Left ventricle myocardium inferior (tissue), 1 donor: ENCODE measurements around the gene CEP350. TPM values are rescaled to one million over a fixed set of nuclear protein-coding genes. Genes with fewer than 3 reads are reported as not detected.

Experiments
- DNase-seq: peaks from one replicate; pipeline ENCODE4 v3.0.0-alpha.2; 2020
- H3K27ac ChIP-seq: fragments of 200-600 bp; replicated peaks from 2 replicates; pipeline ENCODE4 v1.8.0; 2021
- H3K27me3 ChIP-seq: fragments of 200-600 bp; 2 replicates; pipeline ENCODE4 v1.8.0; 2021; ENCODE audit warnings: low read depth
- H3K36me3 ChIP-seq: fragments of 200-600 bp; 2 replicates; pipeline ENCODE4 v1.8.0; 2021
- H3K4me1 ChIP-seq: fragments of 200-600 bp; 2 replicates; pipeline ENCODE4 v1.8.0; 2021
- H3K4me3 ChIP-seq: fragments of 200-600 bp; 2 replicates; pipeline ENCODE4 v1.8.0; 2021; ENCODE audit warnings: mild to moderate bottlenecking, moderate library complexity
- H3K9me3 ChIP-seq: fragments of 200-600 bp; replicated peaks from 2 replicates; pipeline ENCODE4 v1.8.0; 2021
- intact Hi-C: fragments of 100-400 bp; cut with micrococcal nuclease; formaldehyde crosslinking; loops from one replicate; pipeline ENCODE4 v1.11.0; 2022
- total RNA-seq: library from RNA; stranded (reverse); fragmentation: NEBNext Ultra II Directional; extraction: Animal tissue kit (Norgen Biotek cat#: 25700); gene quantifications from one replicate; pipeline ENCODE4 v1.2.1, GENCODE V29; 2021
- TF ChIP-seq, protein P1 (sequence below): fragments of 200-600 bp; IDR thresholded peaks from 2 replicates; pipeline ENCODE4 v1.8.0; 2021; ENCODE audit warnings: antibody characterized with exemption, mild to moderate bottlenecking, borderline replicate concordance
- donor health status: DM: no; HTN: yes; CAD: no; lungs with severe emphysema.

Gene CEP350
- total RNA-seq, 1 donor from 2014 or later: 34.7 TPM

DNA sequence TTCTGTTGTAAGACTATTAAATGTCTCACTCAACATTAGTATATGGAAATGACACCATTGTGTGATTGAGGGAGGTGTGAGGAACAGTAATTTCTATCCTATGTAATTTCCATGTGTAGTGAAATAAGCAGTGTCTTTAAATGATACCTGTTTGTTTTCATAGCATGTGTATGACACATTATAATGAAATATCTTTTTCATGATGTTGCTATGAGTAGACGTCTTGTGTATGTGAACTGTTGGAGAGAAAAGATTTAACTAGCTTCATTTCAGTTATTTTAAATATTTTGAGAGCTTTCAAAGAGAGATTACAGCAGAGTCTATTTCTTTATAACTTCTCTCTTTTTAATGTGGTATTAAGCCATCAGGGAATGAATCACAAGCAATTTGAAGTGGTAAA is 128.6 kb downstream of the CEP350 start:
- no peak for DNase-seq
- Histone ChIP-seq H3K4me3 (no peak overlapping the region), H3K27ac (no peak overlapping the region), H3K36me3 (peaks cover 79% of the 10 kb centered on the region), H3K4me1 (peaks cover 11% of the 10 kb centered on the region), H3K9me3 (no peaks in the 10 kb centered on the region), H3K27me3 (no peaks in the 10 kb centered on the region)
- intact Hi-C loops: no loop called here
- TF ChIP-seq, protein P1, sequence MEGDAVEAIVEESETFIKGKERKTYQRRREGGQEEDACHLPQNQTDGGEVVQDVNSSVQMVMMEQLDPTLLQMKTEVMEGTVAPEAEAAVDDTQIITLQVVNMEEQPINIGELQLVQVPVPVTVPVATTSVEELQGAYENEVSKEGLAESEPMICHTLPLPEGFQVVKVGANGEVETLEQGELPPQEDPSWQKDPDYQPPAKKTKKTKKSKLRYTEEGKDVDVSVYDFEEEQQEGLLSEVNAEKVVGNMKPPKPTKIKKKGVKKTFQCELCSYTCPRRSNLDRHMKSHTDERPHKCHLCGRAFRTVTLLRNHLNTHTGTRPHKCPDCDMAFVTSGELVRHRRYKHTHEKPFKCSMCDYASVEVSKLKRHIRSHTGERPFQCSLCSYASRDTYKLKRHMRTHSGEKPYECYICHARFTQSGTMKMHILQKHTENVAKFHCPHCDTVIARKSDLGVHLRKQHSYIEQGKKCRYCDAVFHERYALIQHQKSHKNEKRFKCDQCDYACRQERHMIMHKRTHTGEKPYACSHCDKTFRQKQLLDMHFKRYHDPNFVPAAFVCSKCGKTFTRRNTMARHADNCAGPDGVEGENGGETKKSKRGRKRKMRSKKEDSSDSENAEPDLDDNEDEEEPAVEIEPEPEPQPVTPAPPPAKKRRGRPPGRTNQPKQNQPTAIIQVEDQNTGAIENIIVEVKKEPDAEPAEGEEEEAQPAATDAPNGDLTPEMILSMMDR: no peak

DNA sequence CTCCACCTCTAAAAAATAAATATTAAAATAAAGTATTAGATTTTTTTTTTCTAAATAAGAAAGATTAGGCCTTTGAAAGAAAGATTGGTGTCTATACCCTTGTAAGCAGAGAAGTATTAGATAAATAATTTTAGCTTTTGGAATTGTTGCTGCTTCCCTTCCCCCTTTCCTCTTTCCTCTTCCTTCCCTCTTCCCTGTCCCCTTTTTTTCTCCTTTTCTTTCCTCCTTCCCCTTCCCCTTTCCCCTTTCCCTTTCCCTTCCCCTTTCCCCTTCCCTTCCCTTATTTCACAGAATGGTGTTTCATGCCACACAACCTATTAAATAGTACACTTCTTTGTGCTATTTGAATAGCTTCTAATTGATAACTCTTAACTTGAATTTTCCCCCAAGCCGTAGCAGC is 130.3 kb downstream of the CEP350 start:
- peaks cover 72% of the 10 kb centered on the region for H3K36me3 ChIP-seq
- DNase-seq: no peak
- no peaks in the 10 kb centered on the region for H3K9me3 ChIP-seq
- no peak overlapping the region for H3K4me3 ChIP-seq
- no peaks in the 10 kb centered on the region for H3K27me3 ChIP-seq
- peaks cover 13% of the 10 kb centered on the region for H3K4me1 ChIP-seq
- TF ChIP-seq, protein P1: no peak
- H3K27ac ChIP-seq: no peak overlapping the region
- intact Hi-C loops: no loop called here

DNA sequence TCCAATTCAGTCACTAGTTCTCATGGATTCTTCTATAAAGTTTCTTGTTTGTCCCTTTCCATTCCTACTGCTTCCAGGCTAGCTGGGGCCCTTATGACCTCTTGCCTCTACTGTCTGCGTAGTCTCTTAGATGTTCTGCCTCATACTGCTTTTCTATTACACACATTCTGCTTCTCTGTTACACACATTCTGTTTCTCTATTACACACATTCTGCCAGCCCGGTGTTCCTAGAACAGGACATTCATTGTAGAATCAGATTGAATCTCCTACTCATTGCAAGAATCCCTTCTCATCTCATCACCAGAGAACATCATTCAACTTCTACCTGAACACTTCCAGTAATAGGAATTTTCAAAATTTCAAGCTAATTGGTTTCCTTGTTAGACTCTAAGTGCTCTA is 130.7 kb downstream of the CEP350 start:
- intact Hi-C loops: no loop called here
- peaks cover 70% of the 10 kb centered on the region for H3K36me3 ChIP-seq

DNA sequence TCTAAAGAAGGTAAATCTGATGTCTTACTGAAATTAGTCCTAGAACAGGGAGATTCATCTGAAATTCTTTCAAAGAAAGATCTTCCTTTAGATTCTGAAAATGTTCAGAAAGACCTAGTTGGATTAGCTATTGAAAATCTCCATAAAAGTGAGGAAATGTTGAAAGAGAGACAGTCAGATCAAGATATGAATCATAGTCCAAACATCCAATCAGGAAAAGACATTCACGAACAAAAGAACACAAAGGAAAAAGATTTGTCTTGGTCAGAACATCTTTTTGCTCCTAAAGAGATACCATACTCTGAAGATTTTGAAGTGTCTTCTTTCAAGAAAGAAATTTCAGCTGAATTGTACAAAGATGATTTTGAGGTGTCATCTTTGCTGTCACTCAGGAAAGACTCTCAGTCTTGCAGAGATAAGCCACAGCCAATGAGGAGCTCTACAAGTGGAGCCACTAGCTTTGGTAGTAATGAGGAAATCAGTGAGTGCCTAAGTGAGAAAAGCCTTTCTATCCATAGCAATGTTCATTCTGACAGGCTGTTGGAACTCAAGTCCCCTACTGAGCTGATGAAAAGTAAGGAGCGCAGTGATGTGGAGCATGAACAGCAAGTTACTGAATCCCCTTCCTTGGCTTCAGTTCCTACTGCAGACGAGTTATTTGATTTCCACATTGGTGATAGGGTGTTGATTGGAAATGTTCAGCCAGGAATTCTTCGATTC is 138.5 kb downstream of the CEP350 start:
- no peak for DNase-seq
- no peak overlapping the region for H3K27ac ChIP-seq
- TF ChIP-seq, protein P1: no peak
- no peaks in the 10 kb centered on the region for H3K9me3 ChIP-seq
- intact Hi-C loops: no loop called here
- peaks cover 88% of the 10 kb centered on the region for H3K36me3 ChIP-seq
- H3K4me1 ChIP-seq: peaks cover 10% of the 10 kb centered on the region
- no peaks in the 10 kb centered on the region for H3K27me3 ChIP-seq
- no peak overlapping the region for H3K4me3 ChIP-seq

More for the DNA sequence above, 130.7 kb downstream of the CEP350 start:
- Histone ChIP-seq H3K4me3 (no peak overlapping the region), H3K27ac (no peak overlapping the region), H3K9me3 (no peaks in the 10 kb centered on the region), H3K27me3 (no peaks in the 10 kb centered on the region), H3K4me1 (peaks cover 13% of the 10 kb centered on the region)
- TF ChIP-seq, protein P1: no peak
- no peak for DNase-seq

DNA sequence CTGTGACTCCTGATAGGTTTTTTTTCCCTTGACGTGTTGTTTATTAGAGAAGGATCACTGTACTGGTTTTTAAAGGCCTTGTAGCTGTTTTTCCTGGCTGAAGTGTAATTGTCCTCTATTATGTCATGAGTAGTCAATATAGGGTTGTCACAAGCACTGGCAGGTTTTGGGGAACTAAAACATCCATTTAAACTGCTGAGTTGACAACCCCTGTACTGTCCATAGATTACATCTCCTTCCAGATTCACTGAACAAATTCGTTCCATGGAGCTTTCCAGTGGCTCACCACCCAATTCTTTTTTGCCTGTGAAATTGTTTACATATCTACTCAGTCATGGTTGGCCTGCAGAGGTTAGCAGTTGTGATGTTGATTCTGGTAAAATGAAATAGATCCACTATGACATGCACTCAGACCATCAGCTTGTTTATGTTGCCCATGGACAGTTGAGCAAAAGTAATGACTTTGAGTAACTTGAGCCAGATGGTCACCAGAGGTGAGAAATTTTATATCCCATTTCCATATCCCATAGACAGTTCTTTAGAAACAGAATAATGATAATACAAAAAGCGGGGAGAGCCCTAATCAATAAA is 140.2 kb downstream of the CEP350 start:
- Histone ChIP-seq H3K9me3 (no peaks in the 10 kb centered on the region), H3K27me3 (no peaks in the 10 kb centered on the region), H3K4me1 (peaks cover 8% of the 10 kb centered on the region), H3K36me3 (peaks cover 96% of the 10 kb centered on the region), H3K4me3 (no peak overlapping the region), H3K27ac (no peak overlapping the region)
- DNase-seq: no peak
- intact Hi-C loops: no loop called here
- TF ChIP-seq, protein P1: no peak
